HG03280 (cell line): ENCODE results near the gene TMCC1.
"Not testable (repeated sequence)": the region's sequence is repeated elsewhere in the genome, so short reads cannot be mapped to it uniquely, and the experiment has no call there.

Experiments used
- ATAC-seq: cut with Tn5 transposase; IDR thresholded peaks from one replicate; pipeline ENCODE4 v1.9.1; 2021; ENCODE audit warnings: mild to moderate bottlenecking, moderate library complexity; ENCODE audit not compliant: unreplicated experiment

TMCC1 gene

GRCh38 chr3:129893581-129894070 is at the start of gene TMCC1:
Gene TMCC1 (minus strand): TSS chr3:129893711.
- peak; percentile 82 for ATAC-seq

GRCh38 chr3:129943020-129943419 is 49.5 kb upstream of the TMCC1 start:
- no peak for ATAC-seq

DNA sequence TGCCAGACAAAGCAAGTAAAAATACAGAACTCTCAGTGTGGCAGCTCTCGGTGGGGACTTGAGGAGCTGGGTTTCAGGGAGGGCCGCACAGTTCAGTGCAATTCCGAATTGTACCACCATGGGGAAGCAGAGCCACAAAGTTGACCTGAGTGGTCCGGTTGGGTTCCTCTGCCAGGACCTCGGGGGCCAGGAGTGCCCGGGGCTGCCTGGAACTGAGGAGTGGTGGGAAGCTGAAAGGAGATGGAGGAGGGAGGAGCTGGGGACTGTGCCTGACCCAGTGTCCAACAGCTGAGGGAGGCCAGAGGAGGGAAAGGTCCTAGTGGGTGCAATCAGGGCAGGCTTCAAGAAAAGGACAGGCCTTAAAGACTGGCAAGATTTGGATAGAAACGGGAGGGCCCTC is 48.8 kb upstream of the TMCC1 start:
- peak; percentile 81 for ATAC-seq

GRCh38 chr3:129940086-129940485 is 46.6 kb upstream of the TMCC1 start:
- ATAC-seq, result no peak

DNA sequence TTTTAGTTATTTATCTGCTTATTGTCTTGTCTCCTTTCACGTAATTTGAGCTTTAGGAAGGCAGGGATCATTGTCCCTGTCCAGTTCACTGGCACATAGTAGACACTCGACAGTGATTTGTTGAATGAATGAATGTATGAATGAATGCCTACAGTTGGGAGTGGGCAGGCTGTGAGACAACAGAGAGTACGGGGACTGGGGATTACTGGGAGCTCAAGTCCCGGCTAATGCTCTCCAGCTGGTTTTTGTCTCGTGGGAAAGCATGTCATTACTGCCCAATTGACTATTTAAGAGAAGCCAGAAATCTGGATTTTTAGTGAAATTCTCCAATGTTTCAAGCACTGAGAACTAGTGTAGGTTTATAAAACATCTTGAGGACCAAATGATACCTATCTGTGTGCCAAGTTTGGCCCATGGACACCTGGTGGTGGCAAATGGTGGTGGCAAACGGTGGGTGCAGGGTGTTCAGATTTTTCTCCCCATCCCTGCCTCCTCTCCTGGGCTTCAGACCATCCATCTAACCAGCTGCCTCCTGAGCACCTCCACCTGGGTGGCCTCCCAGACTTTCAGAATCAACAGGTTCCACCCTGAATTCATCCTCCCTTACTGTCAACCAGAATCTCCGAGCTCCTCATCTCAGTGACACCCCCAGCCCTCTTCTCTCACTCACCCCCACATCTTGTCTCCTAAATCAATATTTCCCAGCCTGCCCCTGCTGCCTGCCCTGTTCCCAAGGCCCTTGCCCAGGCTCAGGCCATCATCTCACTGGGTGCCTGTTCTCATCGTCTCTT is 44.8 kb upstream of the TMCC1 start:
- ATAC-seq, result no peak

DNA sequence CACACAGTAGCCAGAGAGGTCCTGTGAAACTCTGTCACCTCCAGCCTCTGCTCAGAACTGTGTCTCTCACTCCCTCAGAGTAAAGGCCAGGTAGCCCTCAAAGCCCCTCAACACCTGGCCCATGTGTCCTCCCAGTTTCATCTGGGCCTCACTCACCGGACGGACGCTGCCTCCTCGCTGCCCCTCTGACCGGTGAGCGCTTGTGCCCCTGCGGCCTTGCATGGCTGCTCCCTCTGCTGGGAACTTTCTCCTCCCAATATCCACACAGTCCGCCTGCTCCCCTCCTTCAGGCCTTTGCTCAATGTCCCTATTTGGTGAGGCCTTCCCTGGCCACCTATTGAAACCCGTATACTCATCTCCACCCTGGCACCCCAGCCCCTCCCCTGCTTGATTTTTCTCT is 44.2 kb upstream of the TMCC1 start:
- ATAC-seq, result no peak

DNA sequence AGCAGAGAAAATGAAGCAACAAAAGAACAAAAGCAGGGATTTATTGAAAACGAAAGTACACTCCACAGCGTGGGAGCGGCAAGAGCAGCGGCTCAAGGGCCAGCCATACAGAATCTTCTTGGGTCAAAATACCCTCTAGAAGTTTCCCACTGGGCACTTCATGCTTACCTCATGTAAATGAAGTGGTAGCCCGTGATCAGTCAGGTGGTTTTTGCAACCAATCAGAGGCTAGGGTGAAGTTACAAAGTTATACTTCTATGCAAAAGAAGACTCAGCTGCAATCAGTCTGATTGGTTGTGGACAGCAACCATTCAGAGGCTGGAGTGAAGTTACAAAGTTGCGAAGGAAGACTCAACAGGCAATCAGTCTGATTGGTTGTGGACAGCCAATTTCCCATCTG is 43.2 kb upstream of the TMCC1 start:
- no peak for ATAC-seq

DNA sequence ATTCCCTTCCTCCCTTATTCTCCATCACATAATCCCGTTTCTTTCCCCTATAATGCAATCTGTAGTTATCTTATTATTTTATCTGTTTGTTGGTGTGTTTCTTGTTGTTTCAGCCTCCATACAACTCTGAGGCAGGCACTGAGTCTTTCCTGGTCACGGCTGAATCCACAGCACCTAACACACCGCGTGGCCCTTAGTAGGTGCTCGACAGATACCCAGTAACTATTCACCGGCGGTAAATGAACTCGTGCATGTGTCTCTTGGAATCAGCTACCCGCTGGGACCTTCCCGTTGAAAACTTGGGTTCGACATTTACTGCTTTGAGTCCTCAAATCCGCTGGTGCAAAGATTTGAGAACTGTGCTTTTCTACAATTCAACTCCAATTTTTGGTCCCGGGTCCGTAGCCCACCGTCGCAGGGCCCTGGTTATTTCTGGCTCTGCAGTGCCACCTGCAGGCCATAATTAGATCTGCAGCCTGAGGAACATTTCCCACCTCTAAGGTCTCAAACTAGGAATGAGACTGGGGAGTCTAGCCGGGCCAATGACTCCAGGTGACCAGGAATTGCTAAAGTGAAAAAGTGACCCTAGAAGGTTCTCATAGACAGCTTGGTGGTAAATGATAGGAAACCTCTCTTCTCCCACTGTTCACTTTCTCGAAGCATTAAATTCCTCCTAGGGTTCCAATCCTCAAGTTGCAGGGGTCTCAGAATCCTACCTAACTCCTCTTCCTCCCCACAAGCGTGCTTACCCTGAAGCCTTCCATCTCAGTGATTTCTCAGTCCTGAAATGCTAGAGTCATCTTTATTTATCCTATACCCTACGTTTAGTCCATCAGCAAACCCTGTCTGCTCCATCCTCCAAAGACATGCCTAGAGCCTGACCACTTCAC is 41.0 kb upstream of the TMCC1 start:
- ATAC-seq, result no peak

- ATAC-seq, result no peak
These were observed 40.0 kb upstream of the TMCC1 start for GRCh38 chr3:129933471-129933870.

DNA sequence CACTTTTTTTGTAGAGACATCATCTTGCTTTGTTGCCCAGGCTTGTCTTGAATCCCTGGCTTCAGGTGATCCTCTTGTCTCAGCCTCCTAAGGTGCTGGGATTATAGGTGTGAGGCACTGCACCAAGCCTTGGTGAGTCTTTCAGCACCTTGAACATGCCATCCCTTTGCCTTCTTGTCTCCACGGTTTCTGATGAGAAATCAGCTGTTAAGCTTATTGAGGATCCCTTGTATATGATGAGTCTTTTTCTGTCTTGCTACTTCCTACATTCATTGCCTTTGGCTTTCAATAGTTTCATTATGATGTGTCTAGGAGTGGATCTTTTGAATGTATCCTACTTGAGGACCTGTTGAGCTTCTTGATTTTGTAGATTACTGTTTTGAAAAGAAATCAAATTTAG is 35.9 kb upstream of the TMCC1 start:
- ATAC-seq, result no peak

GRCh38 chr3:129927072-129927471 is 33.6 kb upstream of the TMCC1 start:
- no peak for ATAC-seq

DNA sequence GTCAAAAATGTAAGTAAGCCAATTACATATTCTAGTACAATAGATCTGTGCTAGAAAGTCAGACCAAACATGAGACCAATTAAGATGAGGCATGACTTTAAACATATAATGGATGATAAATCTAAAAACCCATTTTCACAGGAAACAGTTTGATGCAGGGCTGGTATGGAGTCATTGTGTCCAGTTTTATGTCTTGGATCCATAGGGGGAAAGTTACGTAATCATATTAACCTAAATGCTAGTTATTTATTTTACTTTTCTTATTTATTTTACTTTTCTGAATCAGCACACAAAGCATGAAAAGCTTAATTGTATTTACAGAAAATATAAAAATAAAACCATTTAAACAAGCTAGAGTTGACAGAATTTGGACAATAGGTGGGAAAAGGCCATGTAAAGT is 26.3 kb upstream of the TMCC1 start:
- no peak for ATAC-seq

DNA sequence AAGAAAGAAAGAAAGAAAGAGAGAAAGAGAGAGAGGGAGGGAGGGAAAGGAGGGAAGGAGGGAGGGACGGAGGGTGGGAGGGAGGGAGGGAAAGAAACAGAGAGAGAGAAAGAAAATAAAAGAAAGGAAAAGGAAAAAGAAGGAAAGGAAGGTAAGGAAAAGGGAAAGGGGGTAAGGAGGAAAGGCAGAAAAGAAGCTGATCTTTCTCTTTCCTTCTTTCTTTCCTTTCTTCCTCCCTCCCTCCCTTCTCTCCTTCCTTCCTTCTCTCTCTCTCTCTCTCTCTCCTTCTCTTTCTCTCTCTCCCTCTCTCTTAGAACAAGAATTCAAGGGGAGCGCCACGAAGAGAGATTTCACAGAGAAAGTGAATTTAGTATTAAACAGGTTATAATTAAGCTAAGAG is 25.8 kb upstream of the TMCC1 start:
- ATAC-seq, result no peak

DNA sequence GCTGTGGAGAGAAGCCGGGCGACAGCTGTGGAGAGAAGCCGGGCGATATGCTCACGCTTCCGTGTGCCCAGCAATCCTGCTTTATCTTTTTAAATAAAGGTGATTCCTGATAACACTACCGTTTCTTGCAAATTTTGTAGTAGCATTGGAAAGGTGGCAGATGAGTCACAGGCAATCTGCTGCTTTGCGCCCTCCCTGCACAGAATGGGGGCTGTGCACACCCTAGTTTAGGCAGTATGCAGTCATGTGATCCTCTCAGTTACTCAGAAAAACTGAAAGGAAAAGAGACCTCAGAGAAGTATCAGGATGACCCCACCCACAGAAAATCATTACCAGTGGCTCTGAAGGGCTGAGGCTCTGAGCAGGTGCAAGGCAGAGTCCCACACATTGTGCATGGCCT is 24.9 kb upstream of the TMCC1 start:
- no peak for ATAC-seq

GRCh38 chr3:129917423-129918007 is 24.0 kb upstream of the TMCC1 start:
- no peak for ATAC-seq

DNA sequence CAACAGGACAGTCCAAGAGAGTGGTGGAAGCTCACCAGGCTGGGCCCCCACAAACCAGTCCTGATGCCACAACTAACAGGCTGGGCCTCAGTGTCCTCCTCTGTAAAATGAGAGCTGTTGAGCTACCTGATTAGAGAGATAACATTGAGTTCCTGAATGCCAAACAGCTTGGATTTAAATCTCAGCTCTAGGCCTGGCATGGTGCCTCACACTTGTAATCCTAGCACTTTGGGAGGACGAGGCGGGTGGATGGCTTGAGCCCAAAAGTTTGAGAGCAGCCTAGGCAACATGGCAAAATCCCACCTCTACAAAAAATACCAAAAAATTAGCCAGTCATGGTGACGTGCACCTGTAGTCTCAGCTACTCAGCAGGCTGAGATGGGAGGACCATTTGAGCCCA is 20.1 kb upstream of the TMCC1 start:
- no peak for ATAC-seq

GRCh38 chr3:129911261-129911861 is 17.9 kb upstream of the TMCC1 start:
- no peak for ATAC-seq

DNA sequence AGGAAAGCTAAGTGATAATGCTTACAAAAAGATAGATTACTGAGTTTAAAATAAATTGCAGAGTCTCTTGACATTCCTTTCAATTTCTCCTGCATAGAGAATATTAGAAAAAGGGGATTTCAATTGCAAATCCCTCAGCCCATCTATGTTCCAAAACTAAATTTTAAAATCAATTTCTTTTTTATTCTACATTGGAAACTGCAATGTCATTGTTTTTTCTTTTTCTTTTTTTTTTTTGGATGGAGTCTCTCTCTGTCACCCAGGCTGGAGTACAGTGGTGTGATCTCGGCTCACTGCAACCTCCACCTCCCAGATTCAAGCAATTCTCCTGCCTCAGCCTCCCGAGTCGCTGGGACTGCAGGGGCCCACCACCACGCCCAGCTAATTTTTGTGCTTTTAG is 15.7 kb upstream of the TMCC1 start:
- not testable (repeated sequence) for ATAC-seq

DNA sequence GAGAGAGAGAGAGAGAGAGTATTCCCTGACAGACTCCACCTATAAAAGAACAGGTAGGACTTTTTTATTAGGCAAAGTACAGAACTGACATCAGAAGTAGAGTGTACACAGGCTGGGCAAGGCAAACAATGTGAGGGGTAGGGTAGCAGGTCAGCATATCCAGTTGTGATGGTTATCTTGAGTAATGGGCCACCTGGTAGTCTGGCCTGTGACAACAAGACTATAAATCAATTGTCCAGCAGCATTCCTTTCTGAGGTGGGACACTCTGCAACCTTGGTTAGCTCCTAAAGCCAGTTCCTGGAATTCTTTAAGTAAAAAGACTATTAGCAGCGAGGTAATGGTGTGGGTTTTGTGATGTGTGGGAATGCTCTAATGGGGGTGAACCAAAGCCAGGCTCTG is 14.9 kb upstream of the TMCC1 start:
- ATAC-seq, result no peak

GRCh38 chr3:129901272-129901671 is 7.8 kb upstream of the TMCC1 start:
- ATAC-seq, result not testable (repeated sequence)

GRCh38 chr3:129897026-129897425 is 3.5 kb upstream of the TMCC1 start:
- no peak for ATAC-seq
